ENCODE results near the gene WDR43.

WDR43 gene

DNA sequence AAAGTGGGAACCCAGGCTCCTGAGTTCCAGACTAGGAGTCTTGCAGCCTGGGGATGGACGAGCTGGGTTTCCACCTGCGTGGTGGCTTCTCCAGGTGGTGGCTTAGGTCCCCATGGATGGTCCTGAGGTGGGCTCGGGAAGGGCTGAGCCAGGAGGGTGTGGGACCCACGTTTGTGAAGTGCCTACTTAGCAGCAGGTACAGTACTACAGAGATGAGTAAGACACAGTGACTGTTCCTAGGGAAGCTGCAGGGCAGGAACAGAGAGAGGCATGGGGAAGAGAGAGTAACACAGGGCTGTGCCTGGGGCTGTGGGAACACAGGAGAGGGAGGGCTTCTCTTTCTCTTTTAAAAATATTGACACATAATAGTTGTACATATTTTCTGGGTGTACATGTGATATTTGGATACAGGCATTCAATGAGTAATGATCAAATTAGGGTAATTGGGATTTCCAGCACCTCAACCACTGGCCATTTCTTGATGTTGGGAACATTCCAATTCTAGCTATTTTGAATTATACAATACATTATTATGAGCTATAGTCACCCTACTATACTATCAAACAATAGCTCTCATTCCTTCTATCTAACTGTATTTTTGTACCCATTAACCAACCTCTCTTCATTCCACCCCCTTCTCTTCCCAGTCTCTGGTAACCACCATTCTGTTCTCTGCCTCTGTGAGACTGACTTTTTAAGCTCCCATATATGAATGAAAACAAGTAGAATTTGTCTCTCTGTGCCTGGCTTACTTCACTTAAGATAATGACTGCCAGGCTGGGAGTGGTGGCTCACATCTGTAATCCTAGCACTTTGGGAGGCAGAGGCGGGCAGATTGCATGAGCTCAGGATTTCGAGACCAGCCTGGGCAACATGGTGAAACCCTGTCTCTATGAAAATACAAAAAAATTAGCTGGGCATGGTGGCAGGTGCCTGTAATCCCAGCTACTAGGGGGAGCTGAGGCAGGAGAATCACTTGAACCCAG is 101.6 kb downstream of the WDR43 start:
- DNase-seq = no peak

DNA sequence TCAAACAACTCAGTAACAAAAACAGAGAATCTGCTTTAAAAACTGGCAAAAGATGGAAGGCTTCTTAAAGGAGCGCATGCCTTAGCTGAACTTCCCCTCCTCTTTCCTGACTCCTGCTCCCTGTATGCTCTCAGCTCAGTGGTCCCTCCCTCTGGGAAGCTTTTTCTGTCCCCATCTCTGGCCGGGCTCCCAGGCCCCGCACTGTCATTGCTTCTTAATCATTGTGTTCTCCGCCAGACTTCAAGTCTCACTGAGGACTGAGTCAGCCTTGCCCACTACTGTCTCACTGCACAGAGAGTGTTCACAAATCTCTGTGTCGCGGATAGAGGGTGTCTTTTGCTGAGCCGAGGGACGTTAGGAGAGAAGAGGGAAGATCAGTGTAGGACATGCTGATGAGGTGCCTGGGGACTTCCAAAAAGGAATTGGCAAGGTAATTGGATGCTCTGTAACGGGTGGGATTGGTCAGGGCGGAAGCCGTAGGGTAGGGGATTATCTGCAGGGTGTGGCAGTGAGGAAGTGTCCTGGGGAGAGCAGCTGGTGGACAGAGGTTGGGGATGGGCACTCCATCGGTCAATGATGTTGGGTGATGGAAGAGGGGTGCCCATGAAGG is 102.9 kb downstream of the WDR43 start:
- DNase-seq = no peak

Data from NCI-H526 treated with DMSO at 0.1 percent for 48 hours (cell line).